ENCODE results near the gene PLPPR1.

GRCh38 chr9:101242651-101243050 is 214.1 kb downstream of the PLPPR1 start:
- TF ChIP-seq POLR2AphosphoS5 (IDR thresholded peaks at IDR 0.05; ENCODE audit: insufficient read depth in 1 of 2, low read depth in 1 of 2) = no peak
- TF ChIP-seq CTCF (IDR thresholded peaks at IDR 0.05) = no peak
- no peak for TF ChIP-seq POLR2A (IDR thresholded peaks at IDR 0.05)
